ENCODE results near the gene DCLK3. TPM values are rescaled to one million over a fixed set of nuclear protein-coding genes. Genes with fewer than 3 reads are reported as not detected.

Gene DCLK3
- total and polyA plus RNA-seq, 2 of the 8 experiments (the other 6 are each of a cell fraction or from before 2014, with no cell fraction given), result 0.27 to 0.63 TPM

GRCh38 chr3:36713904-36714303, 50.4 kb downstream of the DCLK3 start:
- no peak overlapping the region for H3K14ac ChIP-seq (ENCODE audit: insufficient read length)
- H3K23me2 ChIP-seq (ENCODE audit: low read depth, low read length), result no peaks in the 10 kb centered on the region
- no peak overlapping the region for H3K18ac ChIP-seq (ENCODE audit: extremely low read depth, low read length)
- ChIA-PET CTCF (ENCODE audit: partially characterized antibody) (interaction anchor here (0.6 to 1.0 kb wide), 3 partner anchors 9 to 500 kb away, joined by 3 read pairs; no protein-coding TSS in a partner anchor), POLR2A (ENCODE audit: partially characterized antibody) (no interaction called here)
- H3K79me2 ChIP-seq (ENCODE audit: control insufficient read depth in 1 of 2, insufficient read depth in 2 of 2, low read length in 2 of 2), result no peaks in the 10 kb centered on the region
- TF ChIP-seq KDM5A (IDR thresholded peaks at IDR 0.05; ENCODE audit: low read length) (no peak), BCL11A (IDR thresholded peaks at IDR 0.05; ENCODE audit: low read depth in 2 of 2, low read length in 2 of 2) (no peak), ATF2 (IDR thresholded peaks at IDR 0.05; ENCODE audit: low read length) (no peak), KDM4A (IDR thresholded peaks at IDR 0.05; ENCODE audit: low read depth, low read length, severe bottlenecking) (no peak), SUZ12 (IDR thresholded peaks at IDR 0.05; ENCODE audit: low read length) (no peak)
- no peak overlapping the region for H2AFZ ChIP-seq (ENCODE audit: low read length)
- H2BK5ac ChIP-seq (ENCODE audit: low read depth, low read length), result no peak overlapping the region
- no peak overlapping the region for H2BK20ac ChIP-seq (ENCODE audit: low read length)
- no peak overlapping the region for H3K4ac ChIP-seq (replicated peaks; ENCODE audit: insufficient read length, low read depth, low read length)
- H3K4me1 ChIP-seq (replicated peaks in 1 of 4; ENCODE audit: control insufficient read depth in 3 of 4, insufficient read depth in 4 of 4, low read length in 3 of 4), result no peaks in the 10 kb centered on the region
- no peaks in the 10 kb centered on the region for H3K27me3 ChIP-seq (replicated peaks in 1 of 4; ENCODE audit: control insufficient read depth in 3 of 4, extremely low read depth in 1 of 4, insufficient read depth in 3 of 4, low read length in 3 of 4)
- WGBS, 2 experiments (ENCODE audit: extremely low coverage in 1 of 2, insufficient coverage in 1 of 2, insufficient read length in 1 of 2, insufficient replicate concordance in 2 of 2, low coverage in 1 of 2, low lambda C conversion rate in 2 of 2, missing lambda C conversion rate in 1 of 2), result 83% methylated on average over 4 of the region's 4 CpGs; no CpG with 5 or more reads in 1 of the 2 experiments
- no peak overlapping the region for H4K5ac ChIP-seq (ENCODE audit: insufficient read length, low read depth, low read length)
- H3K9ac ChIP-seq (replicated peaks in 1 of 4; ENCODE audit: extremely low read depth in 1 of 4, low read depth in 3 of 4, low read length in 3 of 4), result no peak overlapping the region; a peak in 1 of 7 replicates
- H3K23ac ChIP-seq (ENCODE audit: insufficient read length), result no peak overlapping the region
- H3K9me3 ChIP-seq (ENCODE audit: insufficient read depth in 2 of 2, low read depth in 1 of 2, low read length in 1 of 2), result no peaks in the 10 kb centered on the region
- H3K4me2 ChIP-seq (ENCODE audit: insufficient read depth in 1 of 2, low read depth in 2 of 2, low read length in 2 of 2), result no peak overlapping the region
- H4K20me1 ChIP-seq (replicated peaks in 1 of 2; ENCODE audit: control insufficient read depth in 1 of 2, insufficient read depth in 2 of 2, low read length in 2 of 2), result no peaks in the 10 kb centered on the region
- no peak for DNase-seq (ENCODE audit: low read depth in 1 of 2, low spot score in 2 of 2)
- H3K4me3 ChIP-seq (ENCODE audit: extremely low read depth in 1 of 4, insufficient read depth in 2 of 4, low read depth in 3 of 4, low read length in 4 of 4), result no peak overlapping the region
- no peaks in the 10 kb centered on the region for H3K36me3 ChIP-seq (ENCODE audit: control insufficient read depth in 2 of 4, insufficient read depth in 4 of 4, low read length in 3 of 4)
- H2BK15ac ChIP-seq (ENCODE audit: low read length), result no peak overlapping the region
- H3K79me1 ChIP-seq (ENCODE audit: low read depth, low read length), result no peaks in the 10 kb centered on the region
- no peak overlapping the region for H3K27ac ChIP-seq (ENCODE audit: low read depth, low read length)
- H2BK12ac ChIP-seq (ENCODE audit: low read depth, low read length), result no peak overlapping the region
- H4K8ac ChIP-seq (ENCODE audit: extremely low read depth, insufficient read depth, low read length), result no peak overlapping the region
- H2AK5ac ChIP-seq (ENCODE audit: low read depth, low read length), result no peak overlapping the region
- no peak overlapping the region for H2BK120ac ChIP-seq (replicated peaks; ENCODE audit: low read depth, low read length)
- no peak for FAIRE-seq
- H3K56ac ChIP-seq (replicated peaks; ENCODE audit: insufficient read length, low read depth, low read length), result no peak overlapping the region
- H4K91ac ChIP-seq (replicated peaks; ENCODE audit: insufficient read length, low read length), result no peak overlapping the region
